Measurements from ENCODE around the gene KRT32. TPM values are rescaled to one million over a fixed set of nuclear protein-coding genes. Genes with fewer than 3 reads are reported as not detected.
A peak's percentile ranks its signal among the peaks of the same experiment; 100 is the strongest.

KRT32 gene
- total and polyA plus RNA-seq, 9 of the 15 experiments (the other 6 are each of a cell fraction or from before 2014, with no cell fraction given) = not detected

DNA sequence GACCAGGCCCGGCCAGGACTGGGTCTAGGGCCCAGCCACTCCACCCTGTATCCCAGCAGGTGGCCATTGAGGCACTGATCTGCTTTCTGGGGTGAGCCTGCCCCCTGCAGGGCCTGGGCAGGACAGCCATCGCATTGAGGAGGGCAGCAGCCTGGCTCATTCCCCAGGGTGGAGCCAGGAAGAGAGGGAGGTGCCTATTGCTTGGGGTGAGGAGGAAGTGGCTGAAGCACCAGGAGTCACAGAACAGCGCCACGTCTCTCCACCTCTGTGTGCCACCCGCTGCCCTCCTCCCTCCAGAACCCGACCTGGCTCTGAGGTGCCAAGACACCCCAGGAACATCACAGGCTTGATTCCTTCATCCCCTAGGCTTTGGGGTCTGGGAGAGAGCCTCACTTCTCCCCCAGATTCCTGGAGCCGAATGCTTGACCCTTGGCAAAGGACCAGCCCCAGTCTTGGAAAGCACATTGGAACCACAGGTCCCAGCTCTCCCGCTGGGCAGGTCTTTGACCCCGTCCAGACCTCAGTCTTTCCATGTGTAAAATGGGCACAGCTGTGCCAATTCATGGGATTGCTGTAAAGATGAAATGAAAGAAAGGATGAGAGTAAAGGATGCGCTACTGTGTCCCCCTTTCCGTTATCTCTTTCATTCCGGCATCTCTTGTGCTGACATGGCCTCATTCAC, 29.8 kb upstream of the KRT32 start (continued):
- TF ChIP-seq, protein P1, sequence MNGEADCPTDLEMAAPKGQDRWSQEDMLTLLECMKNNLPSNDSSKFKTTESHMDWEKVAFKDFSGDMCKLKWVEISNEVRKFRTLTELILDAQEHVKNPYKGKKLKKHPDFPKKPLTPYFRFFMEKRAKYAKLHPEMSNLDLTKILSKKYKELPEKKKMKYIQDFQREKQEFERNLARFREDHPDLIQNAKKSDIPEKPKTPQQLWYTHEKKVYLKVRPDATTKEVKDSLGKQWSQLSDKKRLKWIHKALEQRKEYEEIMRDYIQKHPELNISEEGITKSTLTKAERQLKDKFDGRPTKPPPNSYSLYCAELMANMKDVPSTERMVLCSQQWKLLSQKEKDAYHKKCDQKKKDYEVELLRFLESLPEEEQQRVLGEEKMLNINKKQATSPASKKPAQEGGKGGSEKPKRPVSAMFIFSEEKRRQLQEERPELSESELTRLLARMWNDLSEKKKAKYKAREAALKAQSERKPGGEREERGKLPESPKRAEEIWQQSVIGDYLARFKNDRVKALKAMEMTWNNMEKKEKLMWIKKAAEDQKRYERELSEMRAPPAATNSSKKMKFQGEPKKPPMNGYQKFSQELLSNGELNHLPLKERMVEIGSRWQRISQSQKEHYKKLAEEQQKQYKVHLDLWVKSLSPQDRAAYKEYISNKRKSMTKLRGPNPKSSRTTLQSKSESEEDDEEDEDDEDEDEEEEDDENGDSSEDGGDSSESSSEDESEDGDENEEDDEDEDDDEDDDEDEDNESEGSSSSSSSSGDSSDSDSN (IDR thresholded peaks at IDR 0.05; ENCODE audit: borderline replicate concordance in 1 of 2, low read depth in 2 of 2, low read length in 2 of 2) = no peak
- TF ChIP-seq, protein P2, sequence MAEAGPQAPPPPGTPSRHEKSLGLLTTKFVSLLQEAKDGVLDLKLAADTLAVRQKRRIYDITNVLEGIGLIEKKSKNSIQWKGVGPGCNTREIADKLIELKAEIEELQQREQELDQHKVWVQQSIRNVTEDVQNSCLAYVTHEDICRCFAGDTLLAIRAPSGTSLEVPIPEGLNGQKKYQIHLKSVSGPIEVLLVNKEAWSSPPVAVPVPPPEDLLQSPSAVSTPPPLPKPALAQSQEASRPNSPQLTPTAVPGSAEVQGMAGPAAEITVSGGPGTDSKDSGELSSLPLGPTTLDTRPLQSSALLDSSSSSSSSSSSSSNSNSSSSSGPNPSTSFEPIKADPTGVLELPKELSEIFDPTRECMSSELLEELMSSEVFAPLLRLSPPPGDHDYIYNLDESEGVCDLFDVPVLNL (CRISPR knock-in tag; IDR thresholded peaks at IDR 0.05; ENCODE audit: low read depth) = no peak
- TF ChIP-seq FOXK1 (CRISPR knock-in tag; IDR thresholded peaks at IDR 0.05; ENCODE audit: borderline replicate concordance) = no peak
- no peak for TF ChIP-seq XRCC3 (IDR thresholded peaks at IDR 0.05)
- TF ChIP-seq, protein P3, sequence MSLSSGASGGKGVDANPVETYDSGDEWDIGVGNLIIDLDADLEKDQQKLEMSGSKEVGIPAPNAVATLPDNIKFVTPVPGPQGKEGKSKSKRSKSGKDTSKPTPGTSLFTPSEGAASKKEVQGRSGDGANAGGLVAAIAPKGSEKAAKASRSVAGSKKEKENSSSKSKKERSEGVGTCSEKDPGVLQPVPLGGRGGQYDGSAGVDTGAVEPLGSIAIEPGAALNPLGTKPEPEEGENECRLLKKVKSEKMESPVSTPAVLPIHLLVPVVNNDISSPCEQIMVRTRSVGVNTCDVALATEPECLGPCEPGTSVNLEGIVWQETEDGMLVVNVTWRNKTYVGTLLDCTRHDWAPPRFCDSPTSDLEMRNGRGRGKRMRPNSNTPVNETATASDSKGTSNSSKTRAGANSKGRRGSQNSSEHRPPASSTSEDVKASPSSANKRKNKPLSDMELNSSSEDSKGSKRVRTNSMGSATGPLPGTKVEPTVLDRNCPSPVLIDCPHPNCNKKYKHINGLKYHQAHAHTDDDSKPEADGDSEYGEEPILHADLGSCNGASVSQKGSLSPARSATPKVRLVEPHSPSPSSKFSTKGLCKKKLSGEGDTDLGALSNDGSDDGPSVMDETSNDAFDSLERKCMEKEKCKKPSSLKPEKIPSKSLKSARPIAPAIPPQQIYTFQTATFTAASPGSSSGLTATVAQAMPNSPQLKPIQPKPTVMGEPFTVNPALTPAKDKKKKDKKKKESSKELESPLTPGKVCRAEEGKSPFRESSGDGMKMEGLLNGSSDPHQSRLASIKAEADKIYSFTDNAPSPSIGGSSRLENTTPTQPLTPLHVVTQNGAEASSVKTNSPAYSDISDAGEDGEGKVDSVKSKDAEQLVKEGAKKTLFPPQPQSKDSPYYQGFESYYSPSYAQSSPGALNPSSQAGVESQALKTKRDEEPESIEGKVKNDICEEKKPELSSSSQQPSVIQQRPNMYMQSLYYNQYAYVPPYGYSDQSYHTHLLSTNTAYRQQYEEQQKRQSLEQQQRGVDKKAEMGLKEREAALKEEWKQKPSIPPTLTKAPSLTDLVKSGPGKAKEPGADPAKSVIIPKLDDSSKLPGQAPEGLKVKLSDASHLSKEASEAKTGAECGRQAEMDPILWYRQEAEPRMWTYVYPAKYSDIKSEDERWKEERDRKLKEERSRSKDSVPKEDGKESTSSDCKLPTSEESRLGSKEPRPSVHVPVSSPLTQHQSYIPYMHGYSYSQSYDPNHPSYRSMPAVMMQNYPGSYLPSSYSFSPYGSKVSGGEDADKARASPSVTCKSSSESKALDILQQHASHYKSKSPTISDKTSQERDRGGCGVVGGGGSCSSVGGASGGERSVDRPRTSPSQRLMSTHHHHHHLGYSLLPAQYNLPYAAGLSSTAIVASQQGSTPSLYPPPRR (CRISPR knock-in tag; IDR thresholded peaks at IDR 0.05; ENCODE audit: borderline replicate concordance) = no peak
- no peak for TF ChIP-seq NCOA1 (IDR thresholded peaks at IDR 0.05; ENCODE audit: low read depth)
- TF ChIP-seq MEF2A (IDR thresholded peaks at IDR 0.05; ENCODE audit: control insufficient read depth, low read depth, low read length) = no peak
- TF ChIP-seq ZEB2 (IDR thresholded peaks at IDR 0.05) = no peak; the same call in 1 of the 2 replicates
- TF ChIP-seq PYGO2 (tag; IDR thresholded peaks at IDR 0.05) = no peak
- no peak for TF ChIP-seq ZNF431 (CRISPR knock-in tag; IDR thresholded peaks at IDR 0.05)
- no peak for TF ChIP-seq EZH2 (IDR thresholded peaks at IDR 0.05; ENCODE audit: borderline replicate concordance, low read depth, low read length)
- TF ChIP-seq KLF1 (tag; IDR thresholded peaks at IDR 0.05) = 0 out of 2 replicates have a peak, but pooled peaks have one; percentile 16
- TF ChIP-seq ZNF197 (CRISPR knock-in tag; IDR thresholded peaks at IDR 0.05; ENCODE audit: low read depth) = no peak
- no peak for TF ChIP-seq NFRKB (IDR thresholded peaks at IDR 0.05; ENCODE audit: low read depth)
- no peak for TF ChIP-seq TAF15 (IDR thresholded peaks at IDR 0.05; ENCODE audit: low read depth, low read length)
- TF ChIP-seq, protein P4, sequence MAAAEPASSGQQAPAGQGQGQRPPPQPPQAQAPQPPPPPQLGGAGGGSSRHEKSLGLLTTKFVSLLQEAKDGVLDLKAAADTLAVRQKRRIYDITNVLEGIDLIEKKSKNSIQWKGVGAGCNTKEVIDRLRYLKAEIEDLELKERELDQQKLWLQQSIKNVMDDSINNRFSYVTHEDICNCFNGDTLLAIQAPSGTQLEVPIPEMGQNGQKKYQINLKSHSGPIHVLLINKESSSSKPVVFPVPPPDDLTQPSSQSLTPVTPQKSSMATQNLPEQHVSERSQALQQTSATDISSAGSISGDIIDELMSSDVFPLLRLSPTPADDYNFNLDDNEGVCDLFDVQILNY (CRISPR knock-in tag; IDR thresholded peaks at IDR 0.05) = no peak
- TF ChIP-seq CHCHD3 (CRISPR knock-in tag; IDR thresholded peaks at IDR 0.05) = no peak
- peak; percentile 95 for TF ChIP-seq SMAD4 (CRISPR knock-in tag; conservative IDR thresholded peaks at IDR 0.05)
